ENCODE measurements around the gene ZNF138.
"Not testable (repeated sequence)": the region's sequence is repeated elsewhere in the genome, so short reads cannot be mapped to it uniquely, and the experiment has no call there.

Gene ZNF138

DNA sequence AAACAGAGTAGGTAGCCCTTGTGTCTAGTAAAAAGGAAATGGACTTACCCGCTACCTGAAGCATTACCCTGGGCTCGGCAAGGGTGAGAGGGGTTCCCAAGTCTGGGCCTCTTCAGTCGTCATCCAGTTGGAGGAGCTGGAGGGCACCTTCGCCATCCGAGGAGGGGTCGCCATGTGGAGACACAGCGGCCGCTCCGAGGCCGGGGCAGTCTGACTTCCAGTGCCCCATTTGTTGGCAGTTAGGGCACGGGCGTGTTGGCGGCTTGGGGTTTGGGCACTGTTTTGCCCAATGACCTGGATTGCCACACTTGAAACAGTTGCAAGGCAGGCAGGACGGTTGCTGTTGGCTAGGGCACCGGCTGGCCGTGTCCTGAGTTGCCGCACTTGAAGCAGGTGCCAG, 43.8 kb downstream of the ZNF138 start:
- in situ Hi-C loops (cut with MboI; ENCODE audit: low sequenced_read_pairs), result not testable (repeated sequence)

GRCh38 chr7:64838691-64839090, 44.5 kb downstream of the ZNF138 start:
- in situ Hi-C loops (cut with MboI; ENCODE audit: low sequenced_read_pairs), result no loop called here

- in situ Hi-C loops (cut with MboI; ENCODE audit: low sequenced_read_pairs), result no loop called here
These were observed 45.7 kb downstream of the ZNF138 start for GRCh38 chr7:64839910-64840309.

- in situ Hi-C loops (cut with MboI; ENCODE audit: low sequenced_read_pairs), result no loop called here
These were observed 55.2 kb downstream of the ZNF138 start for GRCh38 chr7:64849250-64849923.

GRCh38 chr7:64849924-64850499, 55.8 kb downstream of the ZNF138 start:
- in situ Hi-C loops (cut with MboI; ENCODE audit: low sequenced_read_pairs), result no loop called here

GRCh38 chr7:64853679-64854078, 59.5 kb downstream of the ZNF138 start:
- in situ Hi-C loops (cut with MboI; ENCODE audit: low sequenced_read_pairs), result no loop called here

DNA sequence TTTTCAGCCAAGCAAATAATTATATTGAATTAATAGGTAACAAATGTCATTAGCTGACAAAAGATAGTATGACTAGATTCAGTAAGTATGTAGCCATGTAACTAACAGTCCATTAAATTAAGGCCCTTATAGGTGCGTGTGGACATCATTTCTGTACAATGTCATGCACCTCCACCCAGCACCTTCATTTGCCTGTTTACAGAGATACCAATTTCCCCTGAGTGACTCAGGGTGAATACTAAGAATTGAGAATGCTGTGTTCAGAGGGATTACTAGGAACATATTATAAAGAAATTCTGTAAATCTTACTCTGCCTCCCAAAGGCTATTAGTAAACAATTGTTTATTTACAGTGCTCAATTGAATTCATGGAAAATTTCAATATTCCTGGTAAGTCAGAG, 60.7 kb downstream of the ZNF138 start:
- in situ Hi-C loops (cut with MboI; ENCODE audit: low sequenced_read_pairs), result no loop called here

DNA sequence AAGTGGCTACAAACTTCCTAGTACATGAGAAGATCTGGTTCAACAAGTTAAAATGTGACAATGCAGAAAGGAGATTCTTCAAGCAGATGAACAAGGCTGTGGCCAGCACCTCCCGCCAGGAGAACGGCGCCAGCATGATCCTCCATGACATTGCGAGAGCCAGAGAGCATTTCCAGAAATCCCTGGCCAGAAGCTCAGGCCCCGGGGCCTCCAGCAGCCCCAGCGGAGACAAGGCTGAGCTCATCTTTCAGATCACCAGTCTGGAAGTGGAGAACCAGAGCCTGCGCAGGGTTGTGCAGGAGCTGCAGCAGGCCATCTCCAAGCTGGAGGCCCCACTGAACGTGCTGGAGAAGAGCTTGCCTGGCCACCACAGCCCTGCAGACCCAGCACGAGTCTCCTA, 68.8 kb downstream of the ZNF138 start:
- in situ Hi-C loops (cut with MboI; ENCODE audit: low sequenced_read_pairs), result no loop called here

DNA sequence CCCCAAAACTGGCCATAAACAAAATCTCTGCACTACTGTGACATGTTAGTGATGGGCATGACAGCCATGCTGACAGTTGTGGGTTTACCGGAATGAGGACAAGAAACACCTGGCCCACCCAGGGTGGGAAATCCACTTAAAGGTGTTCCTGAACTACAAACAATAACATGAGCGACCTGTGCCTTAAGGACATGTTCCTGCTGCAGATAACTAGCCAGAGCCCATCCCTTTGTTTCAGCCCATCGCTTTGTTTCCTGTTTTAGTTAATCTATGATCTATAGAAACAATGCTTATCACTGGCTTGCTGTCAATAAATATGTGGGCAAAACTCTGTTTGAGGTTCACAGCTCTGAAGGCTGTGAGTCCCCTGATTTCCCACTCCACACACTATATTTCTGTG, 69.3 kb downstream of the ZNF138 start:
- in situ Hi-C loops (cut with MboI; ENCODE audit: low sequenced_read_pairs), result not testable (repeated sequence)

- in situ Hi-C loops (cut with MboI; ENCODE audit: low sequenced_read_pairs), result no loop called here
These were observed 69.7 kb downstream of the ZNF138 start for GRCh38 chr7:64863969-64864368.

- in situ Hi-C loops (cut with MboI; ENCODE audit: low sequenced_read_pairs), result no loop called here
These were observed 73.7 kb downstream of the ZNF138 start for GRCh38 chr7:64867863-64868440.

GRCh38 chr7:64868499-64868898, 74.3 kb downstream of the ZNF138 start:
- in situ Hi-C loops (cut with MboI; ENCODE audit: low sequenced_read_pairs), result no loop called here

DNA sequence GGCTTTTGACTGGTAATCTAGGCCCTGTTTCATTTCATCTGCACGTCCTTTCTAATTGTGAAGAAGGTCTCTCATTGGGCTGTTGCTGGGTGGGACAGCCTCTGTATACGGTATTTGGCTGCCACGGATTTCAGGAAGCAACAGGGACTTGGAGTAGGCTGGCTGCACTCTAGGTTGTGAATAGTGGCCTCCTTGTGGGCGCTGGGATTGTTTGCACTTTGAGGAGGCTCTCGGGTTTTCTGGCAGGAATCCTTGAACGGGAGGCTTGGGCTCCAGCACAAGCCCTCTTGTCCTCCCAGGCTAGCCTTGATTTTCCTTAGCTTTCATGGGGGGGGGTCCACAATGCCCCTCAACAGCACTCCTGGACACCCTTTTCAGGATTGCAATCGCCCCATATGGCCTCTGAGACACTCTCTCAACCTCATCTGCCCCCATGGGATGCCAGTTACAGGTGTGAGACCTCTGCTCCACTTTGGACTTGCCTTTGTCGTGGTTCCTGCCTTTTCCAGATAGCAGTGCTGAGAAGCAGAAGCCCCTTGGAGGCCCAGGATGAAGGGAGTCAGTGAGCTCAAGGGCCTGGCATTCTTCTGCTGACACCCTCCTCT, 75.0 kb downstream of the ZNF138 start:
- in situ Hi-C loops (cut with MboI; ENCODE audit: low sequenced_read_pairs), result no loop called here

- in situ Hi-C loops (cut with MboI; ENCODE audit: low sequenced_read_pairs), result no loop called here
These were observed 75.8 kb downstream of the ZNF138 start for GRCh38 chr7:64869912-64870562.

- in situ Hi-C loops (cut with MboI; ENCODE audit: low sequenced_read_pairs), result no loop called here
These were observed 76.4 kb downstream of the ZNF138 start for GRCh38 chr7:64870656-64871055.

DNA sequence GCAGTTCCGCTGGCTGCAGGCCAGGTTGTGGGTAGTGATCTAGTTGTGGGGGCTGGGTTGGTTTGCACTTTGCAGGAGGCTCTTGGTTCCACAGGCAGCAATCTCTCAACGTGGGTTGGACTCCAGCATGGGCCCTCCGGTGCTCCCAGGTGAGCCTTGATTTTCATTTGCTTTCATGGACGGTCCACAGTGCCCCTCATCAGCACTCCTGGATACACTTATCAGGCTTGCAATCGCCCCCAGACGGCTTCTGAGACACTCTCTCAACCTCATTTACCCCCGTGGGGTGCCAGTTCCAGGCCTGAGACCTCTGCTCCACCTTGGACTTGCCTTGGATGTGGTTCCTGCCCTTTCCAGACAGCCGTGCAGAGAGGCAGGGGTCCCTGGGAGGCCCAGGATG, 77.5 kb downstream of the ZNF138 start:
- in situ Hi-C loops (cut with MboI; ENCODE audit: low sequenced_read_pairs), result no loop called here

DNA sequence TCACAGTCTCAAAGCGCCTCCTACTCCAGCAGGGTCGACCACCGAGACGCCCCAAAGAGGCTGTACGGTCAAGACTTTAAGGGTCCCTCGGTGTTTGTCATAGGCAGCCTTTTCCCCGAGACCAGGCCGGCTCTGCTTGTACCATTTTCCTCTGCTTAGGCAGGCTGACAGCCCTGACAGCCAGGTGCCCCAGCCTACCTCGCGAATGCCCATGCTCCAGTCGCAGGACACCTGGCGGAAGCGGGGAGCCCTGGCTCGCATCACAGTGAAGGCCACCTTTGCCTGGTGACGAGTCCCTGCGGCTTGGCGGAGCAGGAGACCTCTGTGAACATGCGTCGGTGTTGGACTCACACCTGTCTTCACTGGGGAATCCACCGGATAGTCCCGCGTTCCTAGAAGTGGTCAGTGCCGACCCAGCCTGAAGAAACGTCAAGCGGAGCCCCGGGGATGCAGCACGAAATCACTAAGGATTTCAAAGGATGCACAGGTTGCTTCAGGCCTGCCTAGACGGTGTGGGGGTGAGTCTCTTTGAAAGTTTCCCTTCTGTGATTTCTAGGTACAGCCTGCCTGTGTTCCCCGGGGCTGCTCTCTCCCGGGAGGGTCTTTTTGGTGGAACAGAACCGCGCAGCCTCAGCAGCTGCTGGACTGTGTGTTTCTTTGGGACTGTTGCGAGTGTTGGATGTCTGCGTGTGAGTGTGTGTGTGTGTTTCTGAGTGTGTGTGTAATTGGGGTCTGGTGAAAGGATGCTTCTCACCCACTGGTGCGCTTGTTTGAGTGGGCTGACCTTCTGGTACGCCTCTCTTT, 78.3 kb downstream of the ZNF138 start:
- in situ Hi-C loops (cut with MboI; ENCODE audit: low sequenced_read_pairs), result no loop called here

- in situ Hi-C loops (cut with MboI; ENCODE audit: low sequenced_read_pairs), result no loop called here
These were observed 78.9 kb downstream of the ZNF138 start for GRCh38 chr7:64873155-64873500.

DNA sequence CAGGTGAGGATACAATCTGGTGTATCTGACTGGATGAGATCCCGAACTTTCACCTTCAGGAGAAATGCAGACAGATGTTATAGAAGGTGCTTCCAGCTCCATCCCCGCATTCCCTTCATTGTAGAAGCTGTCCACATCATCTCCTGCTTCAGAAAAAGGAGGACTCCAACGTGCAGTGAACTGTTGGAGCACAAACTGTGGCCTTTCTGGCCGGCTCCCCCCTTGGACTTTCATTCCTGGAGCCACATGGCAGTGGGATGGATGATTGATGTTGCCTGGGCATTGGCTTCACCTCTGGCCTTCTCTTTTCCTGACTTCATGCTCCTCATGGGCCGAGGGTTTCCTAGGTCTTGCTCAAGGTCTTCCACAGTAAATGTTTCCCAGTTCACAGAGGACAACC, 79.3 kb downstream of the ZNF138 start:
- in situ Hi-C loops (cut with MboI; ENCODE audit: low sequenced_read_pairs), result no loop called here

GRCh38 chr7:64874114-64874513, 79.9 kb downstream of the ZNF138 start:
- in situ Hi-C loops (cut with MboI; ENCODE audit: low sequenced_read_pairs), result no loop called here

Measured in HL-60/S4 treated with phorbol 12-myristate 13-acetate at 8.2 ng/mL for 4 days and 3 days (cell line).